ENCODE data around the gene KCNA3.

GRCh38 chr1:110647254-110647891 is 27.4 kb downstream of the KCNA3 start:
- TF ChIP-seq GATA2 (IDR thresholded peaks at IDR 0.05; ENCODE audit: low read depth, low read length) = no peak
- no peak for TF ChIP-seq GATA3 (IDR thresholded peaks at IDR 0.05; ENCODE audit: low read depth, low read length)

All from SH-SY5Y (cell line).